GM18861 (cell line): ENCODE measurements around the gene OR1A2.
"Not testable (repeated sequence)": the region's sequence is repeated elsewhere in the genome, so short reads cannot be mapped to it uniquely, and the experiment has no call there.

Experiments used
- ATAC-seq: cut with Tn5 transposase; IDR thresholded peaks from one replicate; pipeline ENCODE4 v1.9.1; 2021; ENCODE audit not compliant: unreplicated experiment

Gene OR1A2

GRCh38 chr17:3197219-3197618 lies at the start of gene OR1A2:
Gene OR1A2, plus strand, starts transcription at chr17:3197519. Its CDS starts 0 bp downstream, at chr17:3197519.
- ATAC-seq: no peak

GRCh38 chr17:3157218-3157617 lies 40.1 kb upstream of the OR1A2 start:
- no peak for ATAC-seq

- ATAC-seq: no peak
Measured at GRCh38 chr17:3167574-3167973, 29.7 kb upstream of the OR1A2 start.

- ATAC-seq: no peak
Measured at GRCh38 chr17:3189961-3190360, 7.4 kb upstream of the OR1A2 start.

- no peak for ATAC-seq
Measured at GRCh38 chr17:3207367-3207766, 10.0 kb downstream of the OR1A2 start, which contains the start of gene OR1A1. Gene OR1A1, plus strand, starts transcription at chr17:3207667. Its CDS starts 7,954 bp downstream, at chr17:3215621.

GRCh38 chr17:3208484-3208883 lies 11.2 kb downstream of the OR1A2 start:
- ATAC-seq: no peak

GRCh38 chr17:3213001-3213400 lies 15.7 kb downstream of the OR1A2 start:
- ATAC-seq: no peak

GRCh38 chr17:3213587-3213986 lies 16.3 kb downstream of the OR1A2 start:
- ATAC-seq: no peak

- not testable (repeated sequence) for ATAC-seq
Measured at GRCh38 chr17:3219978-3220377, 22.7 kb downstream of the OR1A2 start.

- no peak for ATAC-seq
Measured at GRCh38 chr17:3221850-3222249, 24.5 kb downstream of the OR1A2 start.

GRCh38 chr17:3222505-3222904 lies 25.2 kb downstream of the OR1A2 start:
- ATAC-seq: no peak

- ATAC-seq: not testable (repeated sequence)
Measured at GRCh38 chr17:3224721-3225352, 27.5 kb downstream of the OR1A2 start.

GRCh38 chr17:3232300-3232699 lies 35.0 kb downstream of the OR1A2 start:
- not testable (repeated sequence) for ATAC-seq

- ATAC-seq: not testable (repeated sequence)
Measured at GRCh38 chr17:3238685-3239084, 41.4 kb downstream of the OR1A2 start.

- ATAC-seq: not testable (repeated sequence)
Measured at GRCh38 chr17:3241044-3241443, 43.7 kb downstream of the OR1A2 start.

- ATAC-seq: not testable (repeated sequence)
Measured at GRCh38 chr17:3244841-3245240, 47.5 kb downstream of the OR1A2 start.
